SK-N-SH (cell line): Measurements from ENCODE around the gene AFAP1.

Experiments
- ELF1 ChIP-seq: IDR thresholded peaks from 2 replicates; pipeline ENCODE4 v1.4.0; 2012
- FOXM1 ChIP-seq: IDR thresholded peaks from 2 replicates; pipeline ENCODE4 v1.4.0; 2012; ENCODE audit warnings: low read depth, mild to moderate bottlenecking
- MXI1 ChIP-seq: IDR thresholded peaks from 2 replicates; pipeline ENCODE4 v1.6.1; 2012; ENCODE audit warnings: mild to moderate bottlenecking, low read depth, low read length, improper control_type of control experiment
- NFIC ChIP-seq: IDR thresholded peaks from 2 replicates; pipeline ENCODE4 v1.4.0; 2012; ENCODE audit warnings: borderline replicate concordance
- POLR2AphosphoS5 ChIP-seq: IDR thresholded peaks from 2 replicates; pipeline ENCODE4 v1.6.1; 2012; ENCODE audit warnings: low read depth, low read length
- RCOR1 ChIP-seq: fragments of 150-350 bp; IDR thresholded peaks from 2 replicates; pipeline ENCODE4 v1.6.1; 2017; ENCODE audit warnings: antibody characterized with exemption, low read length
- SIN3A ChIP-seq: IDR thresholded peaks from 2 replicates; pipeline ENCODE4 v1.6.1; 2012; ENCODE audit warnings: low read depth, mild to moderate bottlenecking, low read length, moderate library complexity, borderline replicate concordance
- SMC3 ChIP-seq: IDR thresholded peaks from 2 replicates; pipeline ENCODE4 v1.6.1; 2012; ENCODE audit warnings: low read depth, low read length, improper control_type of control experiment
- TF ChIP-seq, protein P1 (sequence below): fragments of 200-600 bp; sonication (generic); IDR thresholded peaks from 2 replicates; pipeline ENCODE4 v1.6.1; 2017; ENCODE audit warnings: antibody characterized with exemption, mild to moderate bottlenecking, moderate library complexity
- TF ChIP-seq, protein P2 (sequence below): IDR thresholded peaks from 2 replicates; pipeline ENCODE4 v1.6.1; 2012; ENCODE audit warnings: mild to moderate bottlenecking, low read depth, low read length, moderate library complexity
- TF ChIP-seq, protein P3 (sequence below): fragments of 150-350 bp; IDR thresholded peaks from 2 replicates; pipeline ENCODE4 v1.6.1; 2017; ENCODE audit warnings: antibody characterized with exemption, low read length, low read depth, borderline replicate concordance

DNA sequence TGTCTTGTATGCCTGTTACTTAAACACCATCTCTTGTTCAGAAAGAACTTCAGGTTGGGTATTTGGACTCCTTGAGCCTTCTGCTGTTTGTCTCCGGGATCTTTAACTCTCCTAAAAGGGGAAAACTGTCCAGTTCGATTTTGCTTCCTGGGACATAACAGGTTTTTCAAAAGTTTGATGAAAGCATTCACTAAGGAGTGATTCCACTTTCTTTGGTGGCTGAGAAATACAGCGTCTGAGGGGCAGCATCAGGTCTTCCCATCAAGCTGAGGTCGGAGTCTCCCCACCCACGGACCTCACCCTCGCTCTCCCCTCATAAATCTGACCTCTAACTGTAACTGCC lies 1.4 kb downstream of the AFAP1 start:
- TF ChIP-seq, protein P1, sequence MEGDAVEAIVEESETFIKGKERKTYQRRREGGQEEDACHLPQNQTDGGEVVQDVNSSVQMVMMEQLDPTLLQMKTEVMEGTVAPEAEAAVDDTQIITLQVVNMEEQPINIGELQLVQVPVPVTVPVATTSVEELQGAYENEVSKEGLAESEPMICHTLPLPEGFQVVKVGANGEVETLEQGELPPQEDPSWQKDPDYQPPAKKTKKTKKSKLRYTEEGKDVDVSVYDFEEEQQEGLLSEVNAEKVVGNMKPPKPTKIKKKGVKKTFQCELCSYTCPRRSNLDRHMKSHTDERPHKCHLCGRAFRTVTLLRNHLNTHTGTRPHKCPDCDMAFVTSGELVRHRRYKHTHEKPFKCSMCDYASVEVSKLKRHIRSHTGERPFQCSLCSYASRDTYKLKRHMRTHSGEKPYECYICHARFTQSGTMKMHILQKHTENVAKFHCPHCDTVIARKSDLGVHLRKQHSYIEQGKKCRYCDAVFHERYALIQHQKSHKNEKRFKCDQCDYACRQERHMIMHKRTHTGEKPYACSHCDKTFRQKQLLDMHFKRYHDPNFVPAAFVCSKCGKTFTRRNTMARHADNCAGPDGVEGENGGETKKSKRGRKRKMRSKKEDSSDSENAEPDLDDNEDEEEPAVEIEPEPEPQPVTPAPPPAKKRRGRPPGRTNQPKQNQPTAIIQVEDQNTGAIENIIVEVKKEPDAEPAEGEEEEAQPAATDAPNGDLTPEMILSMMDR: no peak
- TF ChIP-seq NFIC (no peak), RCOR1 (no peak), SMC3 (no peak), FOXM1 (no peak), MXI1 (no peak), SIN3A (no peak), ELF1 (no peak), POLR2AphosphoS5 (no peak)
- TF ChIP-seq, protein P2, sequence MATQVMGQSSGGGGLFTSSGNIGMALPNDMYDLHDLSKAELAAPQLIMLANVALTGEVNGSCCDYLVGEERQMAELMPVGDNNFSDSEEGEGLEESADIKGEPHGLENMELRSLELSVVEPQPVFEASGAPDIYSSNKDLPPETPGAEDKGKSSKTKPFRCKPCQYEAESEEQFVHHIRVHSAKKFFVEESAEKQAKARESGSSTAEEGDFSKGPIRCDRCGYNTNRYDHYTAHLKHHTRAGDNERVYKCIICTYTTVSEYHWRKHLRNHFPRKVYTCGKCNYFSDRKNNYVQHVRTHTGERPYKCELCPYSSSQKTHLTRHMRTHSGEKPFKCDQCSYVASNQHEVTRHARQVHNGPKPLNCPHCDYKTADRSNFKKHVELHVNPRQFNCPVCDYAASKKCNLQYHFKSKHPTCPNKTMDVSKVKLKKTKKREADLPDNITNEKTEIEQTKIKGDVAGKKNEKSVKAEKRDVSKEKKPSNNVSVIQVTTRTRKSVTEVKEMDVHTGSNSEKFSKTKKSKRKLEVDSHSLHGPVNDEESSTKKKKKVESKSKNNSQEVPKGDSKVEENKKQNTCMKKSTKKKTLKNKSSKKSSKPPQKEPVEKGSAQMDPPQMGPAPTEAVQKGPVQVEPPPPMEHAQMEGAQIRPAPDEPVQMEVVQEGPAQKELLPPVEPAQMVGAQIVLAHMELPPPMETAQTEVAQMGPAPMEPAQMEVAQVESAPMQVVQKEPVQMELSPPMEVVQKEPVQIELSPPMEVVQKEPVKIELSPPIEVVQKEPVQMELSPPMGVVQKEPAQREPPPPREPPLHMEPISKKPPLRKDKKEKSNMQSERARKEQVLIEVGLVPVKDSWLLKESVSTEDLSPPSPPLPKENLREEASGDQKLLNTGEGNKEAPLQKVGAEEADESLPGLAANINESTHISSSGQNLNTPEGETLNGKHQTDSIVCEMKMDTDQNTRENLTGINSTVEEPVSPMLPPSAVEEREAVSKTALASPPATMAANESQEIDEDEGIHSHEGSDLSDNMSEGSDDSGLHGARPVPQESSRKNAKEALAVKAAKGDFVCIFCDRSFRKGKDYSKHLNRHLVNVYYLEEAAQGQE: no peak
- TF ChIP-seq, protein P3, sequence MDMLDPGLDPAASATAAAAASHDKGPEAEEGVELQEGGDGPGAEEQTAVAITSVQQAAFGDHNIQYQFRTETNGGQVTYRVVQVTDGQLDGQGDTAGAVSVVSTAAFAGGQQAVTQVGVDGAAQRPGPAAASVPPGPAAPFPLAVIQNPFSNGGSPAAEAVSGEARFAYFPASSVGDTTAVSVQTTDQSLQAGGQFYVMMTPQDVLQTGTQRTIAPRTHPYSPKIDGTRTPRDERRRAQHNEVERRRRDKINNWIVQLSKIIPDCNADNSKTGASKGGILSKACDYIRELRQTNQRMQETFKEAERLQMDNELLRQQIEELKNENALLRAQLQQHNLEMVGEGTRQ: no peak
